ENCODE results near the gene NADSYN1.

Gene NADSYN1

DNA sequence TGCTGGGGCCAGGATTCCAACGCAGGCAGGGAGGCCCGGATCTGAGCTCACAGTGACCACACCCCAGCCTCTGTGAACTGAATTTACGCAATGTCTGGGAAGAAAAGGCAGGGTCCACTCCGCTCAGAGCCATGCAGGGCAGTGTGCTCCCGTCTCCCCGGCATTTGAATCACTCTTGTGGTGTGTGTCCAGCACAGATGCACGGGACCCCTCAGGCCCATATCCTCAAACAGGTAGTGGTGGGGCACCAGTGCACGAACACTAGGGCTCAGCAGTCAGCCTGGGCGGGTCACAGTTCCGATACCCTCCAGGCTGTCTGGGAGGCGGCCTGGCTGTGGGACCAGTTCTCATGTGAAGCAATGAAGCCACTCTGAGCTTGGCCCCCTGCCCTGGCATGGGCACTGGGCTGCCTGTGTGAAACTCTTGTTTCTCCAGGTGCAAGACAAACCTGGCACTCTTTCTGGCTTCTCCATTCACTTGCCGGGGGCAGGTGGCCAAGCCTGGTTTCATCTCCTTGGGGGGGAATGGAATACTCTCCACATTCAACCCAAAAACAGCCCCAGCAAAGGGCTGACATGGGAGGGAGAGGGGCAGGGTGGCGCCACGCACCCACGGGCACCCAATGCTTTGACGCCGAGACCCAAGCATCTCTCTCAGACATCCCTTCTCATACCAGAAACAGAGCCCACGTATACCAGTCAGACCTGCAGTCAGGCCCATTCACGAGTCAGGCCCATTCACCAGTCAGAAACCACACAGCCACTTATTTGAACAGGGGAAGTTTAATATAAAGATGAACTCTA, 19.2 kb upstream of the NADSYN1 start:
- DNase-seq: no peak

DNA sequence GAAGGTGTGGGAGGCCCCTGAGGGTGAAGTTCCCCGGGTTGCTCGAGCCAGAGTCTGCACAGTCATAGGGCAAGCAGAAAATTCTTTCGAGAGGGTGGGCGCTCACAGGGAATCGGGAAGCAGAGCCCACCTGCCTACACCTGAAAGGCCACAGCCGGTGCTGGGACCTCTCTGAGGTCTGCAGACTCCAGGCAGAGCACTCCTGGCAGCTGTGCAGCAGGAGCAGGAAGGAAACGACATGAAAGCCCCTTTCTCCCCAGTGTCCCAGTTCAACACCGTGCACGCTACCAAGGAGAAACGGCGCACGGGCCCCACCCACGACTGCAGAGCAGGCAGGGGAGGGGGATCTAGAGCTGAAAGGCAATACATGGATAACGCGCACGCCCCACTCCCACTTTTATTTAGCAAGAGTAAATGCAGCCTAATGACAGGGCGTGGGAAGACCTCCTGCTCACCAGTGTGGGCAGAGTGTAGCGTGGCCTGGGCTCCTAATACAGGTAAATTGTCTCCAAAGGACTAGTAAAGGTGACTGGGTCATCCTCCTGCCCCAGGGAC, 18.4 kb upstream of the NADSYN1 start:
- no peak for DNase-seq

DNA sequence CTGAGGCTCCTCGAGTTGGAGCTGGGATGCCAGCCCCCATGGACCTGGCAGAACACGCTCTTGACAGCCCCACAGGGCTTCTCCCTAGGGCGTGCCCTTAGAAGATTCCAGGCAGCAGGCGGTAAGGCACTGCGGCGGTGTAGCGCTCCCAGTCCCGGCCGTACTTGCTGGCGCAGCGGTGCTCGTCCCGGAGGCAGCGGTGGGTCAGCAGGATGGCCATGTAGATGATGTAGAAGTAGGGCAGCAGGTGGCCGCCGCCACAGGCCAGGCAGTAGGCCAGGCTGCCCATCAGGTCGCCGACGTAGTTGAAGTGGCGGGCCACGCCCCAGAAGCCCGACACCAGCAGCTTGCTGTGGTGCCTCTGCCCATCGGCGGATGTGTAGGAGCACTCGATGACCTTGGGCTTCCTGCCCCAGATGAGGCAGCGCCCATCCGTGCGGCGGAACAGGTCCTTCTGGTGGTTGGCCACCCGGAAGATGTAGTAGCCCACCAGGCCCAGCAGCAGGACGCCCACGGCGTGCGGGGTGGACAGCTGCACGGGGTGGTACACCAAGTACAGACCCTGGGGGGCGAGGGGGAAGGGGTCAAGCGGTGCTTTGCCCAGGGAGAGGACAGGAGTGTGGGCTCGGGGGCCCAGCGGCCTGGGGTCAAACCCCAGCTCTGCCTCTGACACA, 17.6 kb upstream of the NADSYN1 start:
- DNase-seq: no peak

DNA sequence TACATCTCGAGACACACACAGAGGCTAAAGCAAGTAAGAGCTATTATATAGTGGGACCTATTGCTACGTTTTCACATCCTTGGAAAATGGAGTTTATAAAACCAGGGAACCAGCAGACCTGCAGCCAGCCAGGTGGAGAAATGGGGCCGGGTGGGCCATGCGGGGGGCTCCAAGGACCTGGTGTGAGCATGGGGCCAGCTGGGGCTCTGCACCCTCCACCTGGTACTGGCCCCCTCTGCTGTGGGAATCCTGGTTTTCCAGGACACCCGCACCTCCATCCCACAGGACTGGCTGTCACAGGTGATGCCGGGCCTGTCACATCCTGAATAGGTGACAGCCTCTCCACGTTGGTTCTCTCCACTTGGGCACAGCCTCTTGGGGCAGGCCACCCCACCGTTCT, 16.1 kb upstream of the NADSYN1 start:
- no peak for DNase-seq

DNA sequence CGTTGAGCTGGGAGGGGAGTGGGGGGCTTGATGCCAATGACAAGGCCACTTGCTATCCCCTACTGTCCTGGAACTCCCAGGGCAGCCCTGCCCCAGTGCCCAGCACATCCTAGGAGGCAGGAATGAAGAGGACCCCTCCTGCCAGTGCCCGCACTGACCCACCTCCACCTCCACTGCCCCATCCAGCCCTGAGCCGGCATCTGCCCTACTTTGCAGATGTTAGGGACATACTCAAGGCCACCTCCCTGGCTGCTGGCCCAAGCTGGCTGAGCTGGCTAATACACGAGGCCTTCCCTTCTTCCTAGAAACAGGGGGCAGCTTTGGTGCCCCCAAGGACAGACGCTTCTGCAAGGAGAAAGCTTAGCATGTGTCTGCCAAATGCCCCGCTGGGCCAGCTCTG, 15.6 kb upstream of the NADSYN1 start:
- DNase-seq: no peak

DNA sequence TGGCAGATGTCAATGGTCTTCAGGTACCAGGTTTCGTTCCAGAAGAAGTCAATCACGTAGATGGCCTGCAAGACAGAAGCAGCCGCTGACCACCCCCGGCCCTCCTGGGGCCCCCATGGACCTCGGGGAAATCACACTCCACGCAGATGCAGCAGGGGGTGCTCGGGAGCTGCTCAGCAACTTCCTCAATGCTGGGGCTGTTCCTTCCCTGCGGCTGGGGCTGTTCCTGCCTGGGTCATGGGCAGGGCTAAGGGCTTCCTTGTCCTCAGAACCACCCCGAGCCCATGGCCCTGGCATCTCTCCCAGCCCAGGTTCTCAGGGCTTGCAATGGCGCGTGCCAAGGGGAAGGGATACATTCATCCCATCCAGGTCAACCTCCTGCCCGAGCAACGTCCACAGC, 15.1 kb upstream of the NADSYN1 start:
- no peak for DNase-seq

DNA sequence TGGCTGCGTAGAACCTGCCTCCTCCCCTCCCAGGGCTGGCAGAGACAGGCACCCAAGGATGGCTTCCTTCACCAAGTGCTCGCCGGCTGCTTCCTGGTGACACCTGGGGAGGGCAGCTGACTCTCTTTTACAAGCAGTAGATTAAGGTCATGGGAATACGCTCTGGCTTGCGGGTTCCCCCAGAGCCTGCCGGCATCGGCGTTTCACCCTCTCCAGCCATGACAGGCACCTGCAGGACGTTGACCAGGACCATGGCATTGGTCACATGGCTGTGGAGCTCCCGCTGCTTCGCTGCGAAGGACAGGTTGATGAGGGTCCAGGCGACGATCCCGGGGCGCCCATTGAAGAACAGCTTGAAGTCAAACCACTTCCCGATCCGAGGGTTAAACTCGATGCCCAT, 14.4 kb upstream of the NADSYN1 start:
- no peak for DNase-seq

DNA sequence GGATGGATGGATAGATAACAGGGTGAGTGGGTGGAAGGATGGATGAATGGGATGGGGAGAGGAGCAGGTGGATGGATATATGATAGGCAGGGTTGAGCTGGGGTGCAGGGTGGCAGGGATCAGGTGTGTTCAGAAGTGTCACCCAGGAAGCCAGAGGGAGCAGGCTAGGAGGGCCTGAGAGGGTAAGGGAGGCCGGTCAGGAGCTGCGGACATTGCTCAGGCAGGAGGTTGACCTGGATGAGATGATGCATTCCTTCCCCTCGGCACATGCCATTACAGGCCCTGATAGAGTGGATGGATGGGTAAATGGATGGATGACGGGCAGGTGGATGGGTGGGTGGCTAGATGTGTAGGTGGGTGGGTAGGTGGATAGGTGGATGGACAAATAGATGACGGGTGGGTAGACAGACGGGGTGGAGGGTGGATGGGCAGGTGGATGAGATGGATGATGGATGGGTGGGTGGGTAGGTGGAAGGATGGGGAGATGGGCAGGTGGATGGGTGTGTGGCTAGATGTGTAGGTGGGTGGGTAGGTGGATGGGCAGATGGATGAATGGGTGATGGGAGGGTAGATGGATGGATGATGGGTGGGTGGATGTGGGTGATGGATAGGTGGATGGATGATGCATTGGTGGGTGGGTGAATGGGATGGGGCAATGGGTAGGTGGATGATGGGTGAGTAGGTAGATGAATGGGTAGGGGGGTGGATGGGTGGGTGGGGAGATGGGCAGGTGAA, 12.8 kb upstream of the NADSYN1 start:
- DNase-seq: no peak

DNA sequence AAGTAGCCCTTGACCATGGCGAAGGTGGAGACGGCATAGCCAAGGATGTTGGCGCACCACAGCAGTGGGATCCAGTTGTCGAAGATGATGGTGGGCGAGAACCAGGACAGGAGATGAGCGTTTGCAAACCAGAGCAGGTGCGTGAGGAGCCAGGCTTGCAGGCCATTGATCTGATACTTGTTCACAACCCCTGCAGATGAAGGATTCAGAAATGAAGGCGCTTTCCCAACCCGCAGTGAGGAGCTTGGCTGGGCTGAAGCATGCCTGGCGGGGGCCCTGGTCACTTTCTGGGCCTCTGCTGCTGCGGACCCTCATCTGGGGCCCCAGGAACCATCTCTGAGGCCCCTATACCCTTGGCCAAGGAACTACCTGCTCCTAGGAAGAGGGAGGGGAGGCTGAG, 11.8 kb upstream of the NADSYN1 start:
- DNase-seq: no peak

DNA sequence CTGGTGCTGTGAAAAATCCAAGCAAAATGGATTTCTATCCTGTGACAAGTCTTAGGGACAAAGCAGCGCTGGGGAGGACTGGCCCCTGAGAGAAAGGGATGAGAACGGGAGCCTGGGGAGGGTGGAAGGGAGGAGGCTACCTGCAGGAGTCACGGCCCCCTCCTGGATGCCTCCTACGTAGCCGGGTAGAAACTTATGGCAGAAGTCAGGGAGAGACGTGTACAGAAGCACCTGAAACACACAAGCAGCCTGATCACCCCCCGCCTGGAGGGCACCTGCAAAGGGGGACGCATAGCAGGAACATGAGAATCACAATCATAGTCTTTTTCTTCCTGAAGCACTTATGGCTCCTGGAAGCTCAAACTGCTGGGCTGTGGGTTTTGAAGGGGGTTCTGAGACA, 10.9 kb upstream of the NADSYN1 start:
- DNase-seq: no peak

DNA sequence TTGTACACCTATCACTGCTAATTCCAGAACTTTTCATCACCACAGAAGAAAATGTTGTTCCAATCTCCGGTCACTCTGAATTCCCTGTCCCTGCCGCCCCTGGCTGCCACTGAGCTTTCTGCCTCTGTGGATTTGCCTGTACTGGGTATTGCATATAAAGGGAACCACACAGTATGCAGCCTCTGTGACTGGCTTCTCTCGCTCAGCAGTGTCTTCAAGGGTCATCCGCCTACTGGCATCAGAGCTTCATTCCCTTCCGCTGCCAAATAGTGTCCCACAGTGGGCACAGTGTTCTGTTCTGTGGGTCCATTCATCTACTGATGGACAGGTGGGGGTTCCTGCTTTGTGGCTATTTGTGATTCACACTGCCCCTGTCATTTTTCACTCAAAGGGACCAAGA, 10.1 kb upstream of the NADSYN1 start:
- no peak for DNase-seq

DNA sequence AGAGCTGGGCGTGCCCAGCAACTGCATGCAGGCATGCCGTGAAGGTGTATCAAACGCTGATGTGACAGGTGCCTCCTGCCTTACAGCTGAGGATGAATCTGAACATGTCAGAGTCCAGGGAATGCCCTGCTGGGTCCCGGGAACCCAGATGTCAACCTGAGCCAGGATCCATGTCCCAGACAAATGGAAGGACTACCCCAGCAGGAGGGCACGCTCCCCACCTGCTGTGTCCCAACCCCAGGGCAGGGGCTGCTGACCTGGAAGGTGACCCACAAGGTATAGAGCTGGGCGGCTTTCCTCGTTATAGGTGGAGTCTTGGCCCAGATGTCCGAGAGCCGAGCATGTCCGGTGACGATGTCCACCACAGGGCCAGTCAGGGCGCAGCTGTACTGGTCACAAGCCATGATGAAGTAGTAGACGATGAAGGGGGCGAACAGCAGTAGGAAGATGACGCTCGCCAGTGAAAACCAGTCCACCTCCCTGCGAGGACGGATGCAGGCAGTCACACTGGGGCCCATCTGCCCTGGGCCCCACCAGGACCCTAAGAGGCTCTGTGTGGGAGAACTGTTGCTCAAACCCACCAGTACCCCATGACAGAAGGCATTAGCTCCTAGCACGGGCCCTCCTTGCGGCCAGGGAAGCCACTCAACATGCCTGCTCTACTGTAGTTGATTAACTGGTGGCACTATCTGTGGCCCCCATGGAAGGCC, 9.1 kb upstream of the NADSYN1 start:
- DNase-seq: no peak

DNA sequence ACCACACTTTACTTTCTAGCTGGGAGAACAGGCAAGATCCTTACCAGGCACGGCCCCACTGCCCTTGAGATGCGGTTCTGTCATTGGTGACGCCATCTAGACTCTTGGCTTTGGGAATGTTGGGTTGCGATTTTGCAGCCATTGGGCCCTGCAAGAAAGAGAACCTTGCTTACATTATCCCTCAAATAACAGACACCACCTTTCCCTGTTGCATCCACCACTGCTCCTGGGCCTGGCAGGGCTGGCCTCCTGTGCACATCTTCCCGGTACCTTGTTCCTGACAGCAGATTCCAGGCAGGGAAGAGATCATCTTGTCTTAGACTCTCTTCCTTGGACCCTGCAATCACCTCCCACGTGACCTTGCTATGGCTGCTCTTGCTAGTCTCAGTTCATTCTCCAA, 8.2 kb upstream of the NADSYN1 start:
- DNase-seq: no peak

DNA sequence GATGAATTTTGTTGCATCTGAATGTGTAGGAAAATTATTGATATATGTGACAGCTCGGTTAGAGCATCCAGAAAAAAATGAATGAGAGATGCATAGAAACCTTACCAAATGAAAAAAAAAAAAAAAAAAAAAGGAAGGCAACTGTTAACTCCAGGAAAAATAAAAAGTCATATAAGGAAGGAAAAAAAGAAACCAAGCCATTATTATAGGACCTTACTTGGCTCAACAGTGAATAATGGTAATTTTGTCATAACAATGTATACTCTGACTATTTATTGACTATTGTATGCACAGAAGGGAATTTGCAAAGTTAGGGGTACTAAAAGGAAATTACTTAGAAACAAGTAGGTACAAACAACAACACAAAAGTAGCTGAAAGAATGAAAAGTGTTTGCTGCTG, 6.9 kb upstream of the NADSYN1 start:
- DNase-seq: no peak

DNA sequence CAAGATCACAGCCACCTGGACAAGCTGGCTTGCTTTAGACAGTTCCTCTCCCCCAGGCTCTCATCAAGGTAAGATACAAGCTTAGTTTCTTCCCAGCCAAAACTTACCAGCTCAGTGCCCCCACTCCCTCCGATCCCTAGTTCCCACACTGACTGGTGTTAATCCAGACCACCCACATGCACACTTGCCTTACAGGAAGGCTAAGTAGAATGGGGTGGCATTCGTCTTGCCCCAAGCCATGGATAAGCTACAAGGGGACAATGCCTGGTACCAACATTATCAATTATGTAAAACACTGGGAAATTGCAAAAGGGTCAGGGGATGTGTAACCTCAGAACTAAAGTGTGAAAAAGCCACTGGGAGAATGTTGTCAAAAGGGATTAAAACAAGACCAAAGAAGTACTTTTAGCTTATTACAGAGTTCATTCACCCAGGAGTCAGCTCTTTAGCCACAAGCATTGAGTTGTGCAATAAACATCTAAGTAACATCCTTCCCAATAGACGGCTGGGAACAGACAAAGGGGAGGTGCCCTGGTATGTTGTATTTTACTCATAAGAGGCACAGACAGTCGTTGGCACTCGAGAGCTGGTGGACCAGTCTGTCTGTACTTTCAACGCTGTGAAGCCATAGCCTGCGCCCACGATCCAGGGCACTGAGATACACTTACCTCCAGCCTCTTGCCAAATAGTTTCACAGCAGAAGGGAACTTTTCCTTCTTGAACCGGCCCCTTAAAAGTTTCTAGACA, 5.9 kb upstream of the NADSYN1 start:
- peak in 1 of 2 experiments; percentile 24 for DNase-seq

DNA sequence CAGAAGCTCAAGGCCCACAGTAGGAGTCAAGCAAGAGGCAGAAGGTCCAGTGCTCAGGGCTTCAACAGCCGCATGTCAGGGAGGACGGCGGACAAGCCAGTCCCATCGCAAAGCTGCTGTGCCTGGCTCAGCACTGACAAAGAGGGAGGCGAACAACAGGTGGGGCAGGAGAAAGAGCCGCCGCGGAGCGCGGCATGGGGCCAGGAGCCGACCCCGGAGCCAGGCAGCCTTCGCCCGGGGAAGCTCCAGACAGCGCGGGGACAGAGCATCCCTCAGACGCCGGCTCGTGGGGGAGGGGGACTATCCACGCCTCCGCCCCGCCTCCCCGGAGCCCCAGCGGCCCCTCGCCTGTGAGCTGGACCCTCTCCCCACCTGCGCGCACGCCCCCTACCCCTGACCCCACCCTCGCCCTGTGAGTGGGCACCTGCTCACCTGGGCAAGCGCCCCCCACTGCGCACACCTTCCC, 5.2 kb upstream of the NADSYN1 start:
- DNase-seq: no peak

DNA sequence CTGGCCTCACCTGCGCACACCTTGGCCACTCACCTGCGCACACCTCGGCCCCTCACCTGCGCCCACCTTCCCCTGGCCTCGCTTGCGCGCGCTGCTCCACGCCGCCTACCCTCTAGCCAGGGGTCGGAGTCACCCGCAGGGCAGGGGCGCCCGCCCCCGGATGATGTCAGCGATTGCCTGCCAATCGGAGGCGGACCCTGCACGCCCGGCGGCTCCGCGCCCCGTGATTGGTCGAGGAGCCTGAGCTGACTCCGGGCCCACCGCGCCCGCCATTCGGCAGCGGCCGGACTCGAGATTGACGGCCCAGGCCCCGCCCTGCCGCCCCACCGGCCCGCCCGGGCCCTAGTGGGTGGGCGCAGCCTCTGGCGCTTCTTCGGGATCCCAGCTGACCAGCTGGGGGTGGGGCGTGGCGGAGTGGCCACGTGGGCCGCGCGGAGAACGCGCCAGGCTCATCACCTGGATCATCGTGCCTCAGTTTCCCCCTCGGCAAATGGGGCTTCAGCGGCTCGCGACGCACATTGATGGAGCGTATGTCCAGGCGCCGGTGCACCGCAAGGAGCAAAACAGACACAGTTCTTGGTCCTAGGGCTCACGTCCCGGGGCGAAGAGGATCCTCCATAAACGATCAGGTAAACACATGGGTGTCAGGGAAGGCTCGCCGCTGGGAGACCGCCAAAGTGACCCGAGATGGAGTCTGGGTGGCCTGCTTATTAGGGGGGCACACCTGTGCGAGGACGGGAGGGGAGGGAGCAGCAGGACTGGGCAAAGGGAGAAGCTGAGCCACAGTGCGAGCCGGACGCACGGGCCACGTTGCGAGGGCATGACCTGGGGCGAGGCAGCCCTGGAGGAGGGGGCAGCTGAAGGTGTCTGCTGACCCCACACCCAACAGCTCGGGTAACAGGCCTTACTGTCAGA, 4.5 kb upstream of the NADSYN1 start, which contains the start of gene DHCR7:
TSS of gene DHCR7 (minus strand) at position 137 of the 915 bp plus-strand sequence. CDS start 3,441 bp downstream, outside the sequence.
- peak; percentile 83 to 92 for DNase-seq

DNA sequence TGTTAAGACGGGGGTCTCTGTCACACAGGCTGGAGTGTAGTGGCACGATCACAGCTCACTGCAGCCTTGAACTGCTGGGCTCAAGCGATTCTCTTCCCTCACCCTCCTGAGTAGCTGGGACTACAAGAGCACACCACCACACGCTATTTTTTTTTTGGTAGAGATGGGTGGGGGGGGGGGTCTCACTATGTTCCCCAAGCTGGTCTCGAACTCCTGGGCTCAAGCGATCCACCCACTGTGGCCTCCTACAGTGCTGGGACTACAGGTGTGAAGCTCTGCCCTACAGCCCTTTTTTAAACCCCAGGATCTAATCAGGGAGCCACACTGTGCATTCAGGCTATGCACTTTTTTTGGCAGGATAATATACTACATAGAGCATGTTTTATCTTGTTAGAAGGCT, 3.4 kb upstream of the NADSYN1 start:
- DNase-seq: no peak

DNA sequence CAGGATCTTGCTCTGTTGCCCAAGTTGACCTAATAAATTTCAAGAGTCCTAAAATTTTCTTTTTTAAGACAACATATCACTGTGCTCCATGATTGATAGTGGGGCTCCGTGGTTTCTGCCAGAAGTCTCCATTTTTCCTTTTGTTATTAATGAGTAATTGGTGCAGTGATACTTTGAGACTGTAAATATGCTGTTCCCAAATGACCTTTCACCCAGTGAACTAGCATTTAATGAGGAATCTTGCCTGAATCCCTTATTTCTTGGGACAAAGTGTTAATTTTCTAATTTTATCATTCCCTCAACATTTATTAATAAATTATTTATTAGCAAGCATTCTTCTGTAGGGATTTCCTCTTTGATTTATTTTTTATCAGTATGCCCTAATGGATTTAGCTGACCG, 2.5 kb upstream of the NADSYN1 start:
- no peak for DNase-seq

DNA sequence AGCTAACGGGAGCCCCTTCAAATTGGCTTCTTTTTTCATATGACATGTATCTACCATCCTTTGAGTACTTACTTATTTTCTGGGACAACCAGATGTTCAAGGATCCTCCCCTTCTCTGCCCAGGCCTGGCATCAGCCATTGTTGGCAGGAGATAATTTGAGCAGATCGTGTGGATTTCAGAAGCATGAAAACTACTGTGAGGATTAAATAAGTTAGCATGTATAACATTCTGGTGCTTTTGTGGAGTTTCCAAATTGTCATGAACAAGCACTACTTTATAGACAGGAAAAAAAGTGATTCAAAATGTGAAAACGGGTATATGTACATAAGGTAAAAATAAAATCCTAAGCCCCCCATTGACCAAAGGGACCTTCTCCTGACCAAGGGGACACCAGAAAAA, 2.1 kb upstream of the NADSYN1 start:
- DNase-seq: no peak
